ENCODE measurements around the gene SINHCAF. TPM values are rescaled to one million over a fixed set of nuclear protein-coding genes. Genes with fewer than 3 reads are reported as not detected.

The SINHCAF gene
- total RNA-seq, 3 donors from 2014 or later, result 46.8 to 79.2 (median 71.9) TPM

- Histone ChIP-seq H3K4me3 (no peak overlapping the region), H3K4me1 (ENCODE audit: low read depth) (no peaks in the 10 kb centered on the region), H3K9me3 (no peaks in the 10 kb centered on the region), H3K36me3 (ENCODE audit: low read depth) (no peaks in the 10 kb centered on the region)
- TF ChIP-seq CTCF (IDR thresholded peaks at IDR 0.05), result no peak
- ATAC-seq (no peak), DNase-seq (no peak)
- intact Hi-C loops (cut with DNase I, micrococcal nuclease), result no loop called here
Observed at GRCh38 chr12:31297572-31298514, 28.1 kb downstream of the SINHCAF start.

- intact Hi-C loops (cut with DNase I, micrococcal nuclease), result no loop called here
Observed at GRCh38 chr12:31289441-31289840, 36.5 kb downstream of the SINHCAF start.

DNA sequence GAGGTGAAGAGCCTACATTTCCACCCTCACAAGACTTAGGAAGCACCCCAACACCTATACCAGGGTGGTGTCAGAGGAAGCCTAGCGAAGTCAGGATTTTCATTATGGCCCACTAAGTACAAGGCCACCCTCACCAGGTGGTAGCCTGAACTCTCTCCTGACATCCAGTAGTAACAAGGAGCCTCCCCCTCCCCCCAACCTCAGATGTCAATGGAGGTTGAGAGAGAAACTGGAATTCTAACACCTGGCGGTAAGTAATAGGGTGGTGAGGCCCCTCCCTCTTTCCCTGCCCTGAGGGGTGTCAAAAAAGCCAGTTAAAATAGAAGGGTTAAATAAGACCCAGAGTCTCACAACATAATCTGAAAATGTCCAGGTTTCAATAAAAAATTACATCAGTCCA, 37.6 kb downstream of the SINHCAF start:
- no peak for TF ChIP-seq CTCF (IDR thresholded peaks at IDR 0.05)
- DNase-seq (no peak), ATAC-seq (no peak)
- Histone ChIP-seq H3K4me1 (ENCODE audit: low read depth) (peaks cover 11% of the 10 kb centered on the region), H3K36me3 (ENCODE audit: low read depth) (no peaks in the 10 kb centered on the region), H3K4me3 (no peak overlapping the region), H3K9me3 (no peaks in the 10 kb centered on the region)
- intact Hi-C loops (cut with DNase I, micrococcal nuclease), result no loop called here

More at GRCh38 chr12:31289441-31289840, 36.5 kb downstream of the SINHCAF start:
- Histone ChIP-seq H3K4me1 (ENCODE audit: low read depth) (peaks cover 11% of the 10 kb centered on the region), H3K4me3 (no peak overlapping the region), H3K9me3 (no peaks in the 10 kb centered on the region), H3K36me3 (ENCODE audit: low read depth) (no peaks in the 10 kb centered on the region)
- peak in 1 of 3 donors; percentile 46 for DNase-seq
- TF ChIP-seq CTCF (IDR thresholded peaks at IDR 0.05), result no peak
- peak; percentile 88 for ATAC-seq

DNA sequence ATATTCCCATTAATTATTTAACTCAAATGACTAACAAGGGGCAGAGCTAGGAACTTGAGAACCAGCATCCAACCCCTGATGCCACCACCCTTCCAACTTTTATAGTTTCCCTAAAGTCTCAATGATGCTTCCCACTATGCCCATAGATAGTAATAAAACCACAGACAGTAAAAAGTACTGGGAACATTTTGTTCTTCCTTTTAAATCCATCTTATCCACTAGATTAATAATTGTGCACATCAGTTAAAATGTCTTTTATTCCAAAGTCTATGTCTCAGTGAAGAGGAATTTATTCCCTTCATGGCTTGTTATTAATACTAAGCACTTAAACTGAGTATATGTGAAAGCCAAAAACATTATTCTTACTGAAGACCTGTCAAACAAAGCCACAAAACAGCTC, 45.8 kb downstream of the SINHCAF start:
- Histone ChIP-seq H3K4me3 (no peak overlapping the region), H3K9me3 (no peaks in the 10 kb centered on the region), H3K36me3 (ENCODE audit: low read depth) (no peaks in the 10 kb centered on the region), H3K4me1 (ENCODE audit: low read depth) (no peaks in the 10 kb centered on the region)
- intact Hi-C loops (cut with DNase I, micrococcal nuclease), result no loop called here
- no peak for TF ChIP-seq CTCF (IDR thresholded peaks at IDR 0.05)
- DNase-seq (no peak), ATAC-seq (peak; percentile 12)

- Histone ChIP-seq H3K4me1 (ENCODE audit: low read depth) (no peaks in the 10 kb centered on the region), H3K4me3 (no peak overlapping the region), H3K9me3 (no peaks in the 10 kb centered on the region), H3K36me3 (ENCODE audit: low read depth) (no peaks in the 10 kb centered on the region)
- DNase-seq (no peak), ATAC-seq (no peak)
- intact Hi-C loops (cut with DNase I, micrococcal nuclease), result no loop called here
- no peak for TF ChIP-seq CTCF (IDR thresholded peaks at IDR 0.05)
Observed at GRCh38 chr12:31279390-31279924, 46.5 kb downstream of the SINHCAF start.
